ENCODE data around the gene SLC16A8.
A peak's percentile ranks its signal among the peaks of the same experiment; 100 is the strongest.

Gene SLC16A8

DNA sequence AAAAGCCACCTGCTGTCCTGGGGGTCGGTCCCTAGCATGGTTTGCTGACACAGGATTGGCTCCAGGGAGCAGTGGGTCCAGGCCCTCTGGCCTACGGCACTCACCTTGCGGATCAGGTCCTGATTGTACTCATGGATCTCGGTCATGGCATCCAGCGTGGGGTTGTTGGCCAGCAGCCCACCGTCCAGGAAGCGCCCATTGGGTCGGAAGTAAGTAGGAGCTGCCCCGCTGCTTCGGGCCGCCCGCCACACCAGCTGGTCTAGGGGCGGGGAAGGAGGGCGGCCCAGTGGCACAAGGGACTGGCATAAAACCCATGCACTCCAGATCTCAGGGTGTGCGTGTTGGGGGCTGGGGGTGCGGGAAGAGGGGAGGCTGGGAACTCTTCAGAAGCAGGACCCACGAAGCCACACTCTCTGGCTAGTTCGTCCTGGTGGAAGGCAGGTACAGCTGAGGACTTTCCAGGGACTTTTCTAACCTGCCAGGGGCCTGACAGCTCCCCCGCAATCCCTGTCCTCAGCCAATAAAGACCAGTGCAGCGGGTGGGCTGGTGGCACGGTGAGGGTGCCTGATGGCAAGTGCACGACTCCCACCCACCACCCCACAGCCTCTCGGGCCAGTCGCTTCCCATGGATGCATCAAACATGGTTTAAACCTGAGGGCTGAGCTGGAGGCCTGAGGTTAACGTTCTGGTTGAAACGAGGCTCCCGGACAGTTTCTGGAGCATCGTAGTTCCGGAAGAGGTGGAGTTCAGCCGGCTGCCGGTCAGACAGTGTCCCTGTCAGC lies 31.6 kb upstream of the SLC16A8 start:
- H3K4me3 ChIP-seq (replicated peaks; ENCODE audit: insufficient read depth, low read length): no peak overlapping the region
- no peaks in the 10 kb centered on the region for H3K27me3 ChIP-seq (ENCODE audit: insufficient read depth, poor library complexity, severe bottlenecking)
- TF ChIP-seq REST (IDR thresholded peaks at IDR 0.05; ENCODE audit: insufficient replicate concordance, low read depth) (no peak), POLR2AphosphoS5 (IDR thresholded peaks at IDR 0.05; ENCODE audit: low read depth) (no peak), GABPA (IDR thresholded peaks at IDR 0.05; ENCODE audit: low read depth) (no peak), SPI1 (IDR thresholded peaks at IDR 0.05; ENCODE audit: borderline replicate concordance, low read depth) (no peak)
- TF ChIP-seq, protein P1, sequence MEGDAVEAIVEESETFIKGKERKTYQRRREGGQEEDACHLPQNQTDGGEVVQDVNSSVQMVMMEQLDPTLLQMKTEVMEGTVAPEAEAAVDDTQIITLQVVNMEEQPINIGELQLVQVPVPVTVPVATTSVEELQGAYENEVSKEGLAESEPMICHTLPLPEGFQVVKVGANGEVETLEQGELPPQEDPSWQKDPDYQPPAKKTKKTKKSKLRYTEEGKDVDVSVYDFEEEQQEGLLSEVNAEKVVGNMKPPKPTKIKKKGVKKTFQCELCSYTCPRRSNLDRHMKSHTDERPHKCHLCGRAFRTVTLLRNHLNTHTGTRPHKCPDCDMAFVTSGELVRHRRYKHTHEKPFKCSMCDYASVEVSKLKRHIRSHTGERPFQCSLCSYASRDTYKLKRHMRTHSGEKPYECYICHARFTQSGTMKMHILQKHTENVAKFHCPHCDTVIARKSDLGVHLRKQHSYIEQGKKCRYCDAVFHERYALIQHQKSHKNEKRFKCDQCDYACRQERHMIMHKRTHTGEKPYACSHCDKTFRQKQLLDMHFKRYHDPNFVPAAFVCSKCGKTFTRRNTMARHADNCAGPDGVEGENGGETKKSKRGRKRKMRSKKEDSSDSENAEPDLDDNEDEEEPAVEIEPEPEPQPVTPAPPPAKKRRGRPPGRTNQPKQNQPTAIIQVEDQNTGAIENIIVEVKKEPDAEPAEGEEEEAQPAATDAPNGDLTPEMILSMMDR (IDR thresholded peaks at IDR 0.05; ENCODE audit: insufficient read depth, low read length): no peak
- no peak for DNase-seq (ENCODE audit: low read depth in 1 of 2, low spot score in 1 of 2)
- no peak overlapping the region for H3K27ac ChIP-seq (replicated peaks)

DNA sequence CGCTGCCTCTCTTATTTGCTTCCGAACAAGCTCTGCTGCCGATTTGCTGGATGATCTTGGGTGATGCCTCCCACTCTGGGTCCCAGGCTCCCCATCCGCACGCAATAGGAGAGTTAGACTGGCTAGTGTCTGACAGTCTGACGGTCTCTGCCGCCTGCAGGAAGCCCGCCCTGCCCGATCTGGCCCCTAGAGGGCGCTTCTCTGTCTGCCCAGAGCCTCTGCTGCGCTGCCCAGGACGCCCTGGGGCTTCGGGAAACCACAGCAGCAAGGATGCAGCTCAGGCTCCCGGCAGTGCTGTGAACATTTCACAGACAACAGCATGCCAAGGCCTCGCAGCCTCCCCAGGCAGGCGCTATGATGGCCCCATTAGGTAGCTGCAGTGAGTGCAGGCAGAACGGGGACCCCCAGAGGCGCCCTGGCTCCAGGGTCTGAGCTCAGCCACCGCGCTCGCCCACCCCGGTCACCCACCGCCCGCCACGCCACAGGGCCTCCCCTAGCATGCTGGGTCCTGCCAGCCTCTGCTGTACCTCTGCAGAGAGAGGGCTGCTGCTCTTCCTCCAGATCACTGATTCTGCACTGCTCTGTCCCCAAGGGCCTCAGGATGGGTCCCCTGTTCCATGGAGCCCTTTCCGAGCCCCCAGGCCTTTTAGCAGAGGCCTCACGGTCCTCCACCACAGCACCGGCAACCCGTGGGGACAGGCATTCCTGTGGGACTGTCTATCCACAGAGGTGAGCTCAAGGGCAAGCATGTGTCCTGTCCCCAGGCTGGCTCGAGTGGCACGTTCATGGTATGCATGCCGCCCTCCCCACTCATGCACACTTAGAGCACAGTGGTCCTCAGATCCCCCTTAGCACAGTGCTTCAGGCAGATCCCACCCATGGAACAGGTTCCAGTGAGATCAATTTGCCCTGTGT lies 30.8 kb upstream of the SLC16A8 start:
- H3K4me3 ChIP-seq (replicated peaks; ENCODE audit: insufficient read depth, low read length): no peak overlapping the region
- DNase-seq (ENCODE audit: low read depth in 1 of 2, low spot score in 1 of 2): peak; percentile 51 to 79
- TF ChIP-seq, protein P1 (IDR thresholded peaks at IDR 0.05; ENCODE audit: insufficient read depth, low read length): peak; percentile 98
- TF ChIP-seq GABPA (IDR thresholded peaks at IDR 0.05; ENCODE audit: low read depth) (no peak), POLR2AphosphoS5 (IDR thresholded peaks at IDR 0.05; ENCODE audit: low read depth) (no peak), REST (IDR thresholded peaks at IDR 0.05; ENCODE audit: insufficient replicate concordance, low read depth) (no peak)
- no peaks in the 10 kb centered on the region for H3K27me3 ChIP-seq (ENCODE audit: insufficient read depth, poor library complexity, severe bottlenecking)
- H3K27ac ChIP-seq (replicated peaks): no peak overlapping the region

DNA sequence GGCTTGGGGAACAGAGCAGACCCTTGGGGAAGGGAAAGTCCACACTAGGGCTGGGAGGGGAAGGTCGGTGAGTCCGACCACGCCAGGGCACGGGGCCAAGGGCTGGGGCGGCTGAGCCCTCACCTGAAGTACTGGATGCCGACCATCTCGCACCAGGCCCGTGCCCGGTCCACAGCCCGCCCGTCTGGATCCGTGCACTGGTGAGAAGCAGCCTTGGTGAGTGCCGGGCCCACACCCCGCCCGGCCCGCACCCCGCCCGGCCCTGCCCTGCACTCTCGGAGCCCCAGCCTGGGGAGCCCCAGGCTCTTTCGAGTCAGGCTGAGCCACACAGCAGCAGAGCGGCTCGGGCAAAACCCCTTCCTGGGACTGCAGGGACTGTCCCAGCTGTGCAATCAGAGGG lies 28.4 kb upstream of the SLC16A8 start:
- H3K27me3 ChIP-seq (ENCODE audit: insufficient read depth, poor library complexity, severe bottlenecking): no peaks in the 10 kb centered on the region

More for the DNA sequence above, 28.4 kb upstream of the SLC16A8 start:
- no peak overlapping the region for H3K4me3 ChIP-seq (replicated peaks; ENCODE audit: insufficient read depth, low read length)
- DNase-seq (ENCODE audit: low read depth in 1 of 2, low spot score in 1 of 2): no peak
- TF ChIP-seq, protein P1 (IDR thresholded peaks at IDR 0.05; ENCODE audit: insufficient read depth, low read length): no peak
- no peak for TF ChIP-seq POLR2AphosphoS5 (IDR thresholded peaks at IDR 0.05; ENCODE audit: low read depth)
- no peak for TF ChIP-seq REST (IDR thresholded peaks at IDR 0.05; ENCODE audit: insufficient replicate concordance, low read depth)
- no peak for TF ChIP-seq SPI1 (IDR thresholded peaks at IDR 0.05; ENCODE audit: borderline replicate concordance, low read depth)
- TF ChIP-seq GABPA (IDR thresholded peaks at IDR 0.05; ENCODE audit: low read depth): no peak
- no peak overlapping the region for H3K27ac ChIP-seq (replicated peaks)
